ENCODE measurements around the gene SH3GL2.

The SH3GL2 gene

DNA sequence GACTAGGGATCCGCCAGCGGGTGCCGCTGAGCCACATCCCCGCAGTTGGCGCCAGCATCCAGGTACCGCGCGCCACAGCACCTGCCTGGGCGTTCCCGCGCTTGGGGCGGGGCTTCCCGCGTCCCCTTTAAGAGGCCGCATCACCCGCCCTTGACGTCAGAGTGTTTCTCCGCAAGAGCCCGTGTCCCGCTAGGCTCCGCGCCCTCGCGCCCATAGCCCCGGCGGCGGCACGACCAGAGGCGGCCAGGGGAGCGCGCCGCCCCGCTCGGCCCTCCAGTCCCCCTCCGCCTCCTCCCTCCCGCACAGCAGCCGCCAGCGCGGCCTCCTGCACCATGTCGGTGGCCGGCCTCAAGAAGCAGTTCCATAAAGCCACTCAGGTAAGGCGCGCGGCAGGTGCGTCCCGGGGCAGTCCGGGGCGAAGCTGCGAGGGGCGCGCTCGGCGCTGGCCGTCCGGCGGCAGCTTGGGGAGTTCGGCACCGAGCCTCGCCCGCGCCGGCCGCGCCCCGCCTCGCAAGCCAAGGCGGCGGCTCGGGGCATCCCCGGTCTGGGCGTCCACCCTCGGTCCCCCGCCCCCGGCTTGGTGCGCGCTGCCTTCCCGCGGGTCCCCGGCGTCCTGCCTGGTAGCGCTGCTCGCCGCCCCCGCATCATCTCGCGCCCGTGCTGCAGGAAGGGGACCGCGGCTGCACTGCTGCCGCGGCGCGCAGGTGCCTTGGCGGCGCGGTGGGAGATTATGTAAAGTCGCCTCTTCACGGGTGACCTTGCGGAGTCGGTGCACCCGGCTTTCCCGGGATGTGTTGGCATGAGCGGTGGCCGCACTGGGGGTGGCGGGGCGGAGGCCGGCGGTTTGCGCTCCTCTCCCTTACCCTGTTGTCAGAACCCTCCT, at the start of gene SH3GL2:
Gene SH3GL2 (plus strand): TSS at position 156 of the 883 bp plus-strand sequence.
- peak in 45 of 56 donors; percentile 5 to 82 (median 34) for DNase-seq

GRCh38 chr9:17531642-17532254, 47.1 kb upstream of the SH3GL2 start:
- DNase-seq = peak in 22 of 56 donors; percentile 1 to 56 (median 12)

- no peak for DNase-seq
Observed at GRCh38 chr9:17532461-17532860, 46.4 kb upstream of the SH3GL2 start.

GRCh38 chr9:17535176-17535575, 43.7 kb upstream of the SH3GL2 start:
- no peak for DNase-seq

GRCh38 chr9:17536027-17536426, 42.8 kb upstream of the SH3GL2 start:
- no peak for DNase-seq

- DNase-seq = no peak
Observed at GRCh38 chr9:17551023-17551422, 27.8 kb upstream of the SH3GL2 start.

GRCh38 chr9:17555362-17556054, 23.4 kb upstream of the SH3GL2 start:
- DNase-seq = no peak

- DNase-seq = no peak
Observed at GRCh38 chr9:17556255-17556654, 22.6 kb upstream of the SH3GL2 start.

DNA sequence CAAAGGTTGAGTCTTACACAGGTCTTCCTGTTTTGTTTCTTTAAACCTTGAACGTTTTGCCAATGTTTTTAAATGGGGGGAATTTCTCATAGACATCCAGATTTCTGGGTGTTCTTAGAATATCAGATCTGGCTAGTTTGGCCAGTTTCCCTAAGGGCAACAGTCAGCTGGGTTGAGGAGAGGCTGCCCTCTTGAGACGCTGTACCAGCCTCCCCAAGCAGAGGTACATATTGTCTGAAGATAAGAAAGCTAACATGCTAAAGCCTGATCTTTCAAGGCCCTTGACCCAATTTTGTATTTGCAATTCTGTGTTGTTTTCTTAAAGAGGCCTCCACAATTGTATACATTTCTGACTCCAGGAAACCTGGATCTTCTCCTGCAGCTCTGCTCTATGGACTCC, 21.9 kb upstream of the SH3GL2 start:
- DNase-seq = no peak

DNA sequence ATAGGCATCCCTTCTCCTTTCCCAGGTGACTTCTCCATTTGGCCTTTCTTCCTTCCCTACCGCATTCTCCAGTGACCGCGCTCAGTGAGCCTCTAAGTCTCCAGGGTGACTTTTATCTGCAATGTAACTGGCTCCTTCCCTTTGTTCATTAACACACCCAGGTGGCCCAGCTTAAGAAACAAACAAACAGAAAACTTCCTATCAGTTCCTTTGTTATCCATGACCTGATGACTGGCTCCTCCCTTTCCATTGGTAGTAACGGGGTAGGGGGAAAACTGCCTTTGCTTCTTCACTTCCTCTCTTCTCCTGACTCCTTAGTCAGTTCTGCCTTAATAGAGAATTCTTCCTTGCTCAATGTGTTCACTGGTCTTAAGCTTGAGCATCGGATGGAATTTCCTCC, 7.0 kb upstream of the SH3GL2 start:
- DNase-seq = no peak

DNA sequence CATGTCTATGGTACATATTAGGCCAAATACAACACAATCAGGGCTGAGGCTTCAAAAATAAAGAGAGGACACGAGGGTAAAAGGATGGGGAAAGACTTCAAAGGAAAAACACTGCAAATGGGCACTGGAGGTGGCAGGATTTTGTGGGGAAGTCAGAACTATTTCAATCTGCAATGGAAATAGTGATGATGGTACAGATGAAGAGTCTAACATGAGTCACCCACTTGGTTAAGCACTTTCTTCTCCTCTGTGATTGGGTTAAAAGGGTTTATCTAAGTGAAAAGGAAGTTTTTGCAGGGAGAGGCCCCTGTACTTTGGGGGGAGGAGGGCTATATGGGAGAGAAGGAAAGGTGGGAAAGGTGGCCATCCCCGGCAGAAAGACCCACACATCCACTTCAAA, 4.5 kb upstream of the SH3GL2 start:
- no peak for DNase-seq

- DNase-seq = no peak
Observed at GRCh38 chr9:17578577-17578910, 322 bp upstream of the SH3GL2 start.

DNA sequence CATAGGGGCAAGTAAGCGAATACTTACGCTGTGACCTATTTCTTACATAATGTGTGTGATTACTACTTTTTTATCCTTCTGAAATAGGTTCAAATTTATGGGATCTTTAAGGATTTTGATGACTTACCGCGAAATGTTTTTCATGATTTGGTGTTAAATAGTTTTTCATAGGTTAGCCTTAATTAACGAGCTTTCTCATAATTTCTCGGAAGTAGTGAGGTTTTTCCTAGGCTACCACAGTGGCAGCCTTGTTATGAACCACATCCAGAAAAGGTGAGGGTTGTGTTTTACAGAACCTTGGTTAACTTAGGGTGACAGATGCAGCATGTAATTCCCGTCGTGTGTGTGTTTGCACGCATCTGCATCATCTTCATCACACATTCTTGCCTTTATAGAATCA, 1.3 kb downstream of the SH3GL2 start:
- DNase-seq = no peak

DNA sequence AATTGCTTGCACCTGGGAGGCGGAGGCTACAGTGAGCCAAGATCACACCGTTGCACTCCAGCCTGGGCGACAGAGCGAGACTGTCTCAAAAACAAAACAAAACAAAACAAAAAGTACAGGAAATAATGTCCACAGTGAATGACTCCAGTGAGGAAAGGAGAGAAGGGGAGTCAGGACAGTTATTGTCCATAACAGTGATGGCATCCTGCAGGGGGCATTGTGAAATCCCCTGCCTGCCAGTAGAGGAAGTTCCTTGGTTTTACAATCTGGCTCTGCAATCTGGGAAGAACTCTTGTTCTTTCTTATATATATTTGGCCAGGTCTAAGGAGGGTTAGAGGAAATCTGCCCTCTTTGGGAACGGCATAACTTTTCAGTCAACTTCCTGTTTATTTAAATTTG, 8.2 kb downstream of the SH3GL2 start:
- no peak for DNase-seq

GRCh38 chr9:17588395-17588794, 9.5 kb downstream of the SH3GL2 start:
- DNase-seq = no peak

- no peak for DNase-seq
Observed at GRCh38 chr9:17588941-17589340, 10.1 kb downstream of the SH3GL2 start.

DNA sequence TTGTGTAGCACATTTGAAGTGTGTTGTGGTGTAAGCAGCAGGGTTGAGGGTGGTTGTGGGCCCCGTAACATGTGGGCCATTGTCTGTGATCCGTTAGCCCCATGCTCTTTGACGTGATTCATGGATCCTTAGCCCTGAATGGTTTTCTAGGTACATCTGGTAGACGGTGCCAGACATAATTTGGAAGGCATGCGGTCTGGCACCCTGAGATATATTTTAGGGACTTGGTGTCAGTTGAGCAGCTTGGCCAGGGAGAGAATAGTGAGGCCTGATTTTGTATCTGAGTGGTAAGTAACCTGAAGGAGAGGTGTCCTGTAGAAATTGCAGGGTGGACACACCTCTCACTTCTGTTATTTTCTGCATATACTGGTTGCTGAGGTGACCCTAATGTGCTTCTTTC, 10.9 kb downstream of the SH3GL2 start:
- DNase-seq = no peak

- no peak for DNase-seq
Observed at GRCh38 chr9:17594961-17595360, 16.1 kb downstream of the SH3GL2 start.

GRCh38 chr9:17597977-17598376, 19.1 kb downstream of the SH3GL2 start:
- no peak for DNase-seq

- peak in 1 of 56 donors; percentile 8 for DNase-seq
Observed at GRCh38 chr9:17600962-17601593, 22.2 kb downstream of the SH3GL2 start.

GRCh38 chr9:17604556-17604955, 25.7 kb downstream of the SH3GL2 start:
- no peak for DNase-seq
